ENCODE results near the gene GATA3. TPM values are rescaled to one million over a fixed set of nuclear protein-coding genes. Genes with fewer than 3 reads are reported as not detected.

The GATA3 gene
- total and polyA plus RNA-seq, 2 of the 8 experiments (the other 6 are each of a cell fraction or from before 2014, with no cell fraction given) = 0.02 to 0.43 TPM

- no peak overlapping the region for H3K23ac ChIP-seq (ENCODE audit: insufficient read length)
- H2BK120ac ChIP-seq (replicated peaks; ENCODE audit: low read depth, low read length) = no peak overlapping the region
- no peaks in the 10 kb centered on the region for H3K79me2 ChIP-seq (ENCODE audit: control insufficient read depth in 1 of 2, insufficient read depth in 2 of 2, low read length in 2 of 2)
- no peaks in the 10 kb centered on the region for H3K36me3 ChIP-seq (ENCODE audit: control insufficient read depth in 2 of 4, insufficient read depth in 4 of 4, low read length in 3 of 4)
- H2BK15ac ChIP-seq (ENCODE audit: low read length) = no peak overlapping the region
- no peak for FAIRE-seq
- no peak overlapping the region for H3K56ac ChIP-seq (replicated peaks; ENCODE audit: insufficient read length, low read depth, low read length)
- H3K9ac ChIP-seq (replicated peaks in 1 of 4; ENCODE audit: extremely low read depth in 1 of 4, low read depth in 3 of 4, low read length in 3 of 4) = no peak overlapping the region
- peaks cover 3 to 7% (median 5%) of the 10 kb centered on the region in 4 experiments; a peak in 5 of 7 replicates for H3K4me1 ChIP-seq (replicated peaks in 1 of 4; ENCODE audit: control insufficient read depth in 3 of 4, insufficient read depth in 4 of 4, low read length in 3 of 4)
- no peaks in the 10 kb centered on the region for H3K27me3 ChIP-seq (replicated peaks in 1 of 4; ENCODE audit: control insufficient read depth in 3 of 4, extremely low read depth in 1 of 4, insufficient read depth in 3 of 4, low read length in 3 of 4)
- 87% methylated on average over 3 of the region's 3 CpGs; no CpG with 5 or more reads in 1 of the 2 experiments for WGBS, 2 experiments (ENCODE audit: extremely low coverage in 1 of 2, insufficient coverage in 1 of 2, insufficient read length in 1 of 2, insufficient replicate concordance in 2 of 2, low coverage in 1 of 2, low lambda C conversion rate in 2 of 2, missing lambda C conversion rate in 1 of 2)
- H3K27ac ChIP-seq (ENCODE audit: low read depth, low read length) = no peak overlapping the region
- ChIA-PET POLR2A (ENCODE audit: partially characterized antibody) (no interaction called here), CTCF (ENCODE audit: partially characterized antibody) (interaction anchor here (0.7 kb wide), 1 partner anchor 12 kb away, joined by 4 read pairs; no protein-coding TSS in a partner anchor)
- H4K5ac ChIP-seq (ENCODE audit: insufficient read length, low read depth, low read length) = no peak overlapping the region
- H4K91ac ChIP-seq (replicated peaks; ENCODE audit: insufficient read length, low read length) = no peak overlapping the region
- H3K4me2 ChIP-seq (ENCODE audit: insufficient read depth in 1 of 2, low read depth in 2 of 2, low read length in 2 of 2) = no peak overlapping the region
- H3K18ac ChIP-seq (ENCODE audit: extremely low read depth, low read length) = no peak overlapping the region
- no peak overlapping the region for H2BK5ac ChIP-seq (ENCODE audit: low read depth, low read length)
- H4K8ac ChIP-seq (ENCODE audit: extremely low read depth, insufficient read depth, low read length) = no peak overlapping the region
- H3K4me3 ChIP-seq (ENCODE audit: extremely low read depth in 1 of 4, insufficient read depth in 2 of 4, low read depth in 3 of 4, low read length in 4 of 4) = no peak overlapping the region
- H3K79me1 ChIP-seq (ENCODE audit: low read depth, low read length) = no peaks in the 10 kb centered on the region
- H4K20me1 ChIP-seq (replicated peaks in 1 of 2; ENCODE audit: control insufficient read depth in 1 of 2, insufficient read depth in 2 of 2, low read length in 2 of 2) = no peaks in the 10 kb centered on the region
- no peak for DNase-seq (ENCODE audit: low read depth in 1 of 2, low spot score in 2 of 2)
- H2AFZ ChIP-seq (ENCODE audit: low read length) = no peak overlapping the region
- no peaks in the 10 kb centered on the region for H3K23me2 ChIP-seq (ENCODE audit: low read depth, low read length)
- no peak overlapping the region for H2AK5ac ChIP-seq (ENCODE audit: low read depth, low read length)
- H3K4ac ChIP-seq (replicated peaks; ENCODE audit: insufficient read length, low read depth, low read length) = no peak overlapping the region
- no peak overlapping the region for H3K14ac ChIP-seq (ENCODE audit: insufficient read length)
- no peaks in the 10 kb centered on the region for H3K9me3 ChIP-seq (ENCODE audit: insufficient read depth in 2 of 2, low read depth in 1 of 2, low read length in 1 of 2)
- H2BK12ac ChIP-seq (ENCODE audit: low read depth, low read length) = no peak overlapping the region
- no peak overlapping the region for H2BK20ac ChIP-seq (ENCODE audit: low read length)
- TF ChIP-seq SAP30 (IDR thresholded peaks at IDR 0.05; ENCODE audit: insufficient read depth, insufficient replicate concordance, low read length) (no peak), YY1 (IDR thresholded peaks at IDR 0.05; ENCODE audit: low read depth, low read length) (no peak), BRCA1 (IDR thresholded peaks at IDR 0.05; ENCODE audit: low read depth, low read length) (no peak), CBX8 (IDR thresholded peaks at IDR 0.05; ENCODE audit: borderline replicate concordance, low read depth, low read length) (no peak), SP4 (IDR thresholded peaks at IDR 0.05; ENCODE audit: low read length) (no peak), KDM4A (IDR thresholded peaks at IDR 0.05; ENCODE audit: low read depth, low read length, severe bottlenecking) (no peak), CHD2 (IDR thresholded peaks at IDR 0.05; ENCODE audit: low read length) (no peak), ATF2 (IDR thresholded peaks at IDR 0.05; ENCODE audit: low read length) (no peak), TBP (IDR thresholded peaks at IDR 0.05; ENCODE audit: low read depth, low read length) (no peak), RXRA (IDR thresholded peaks at IDR 0.05; ENCODE audit: insufficient read depth, low read depth, low read length) (no peak), EGR1 (IDR thresholded peaks at IDR 0.05; ENCODE audit: borderline replicate concordance, low read depth, low read length) (no peak), POU5F1 (IDR thresholded peaks at IDR 0.05; ENCODE audit: low read depth, low read length) (no peak), NANOG (IDR thresholded peaks at IDR 0.05; ENCODE audit: insufficient read depth, low read depth, low read length, poor library complexity, severe bottlenecking) (no peak), TEAD4 (IDR thresholded peaks at IDR 0.05; ENCODE audit: low read depth, low read length) (no peak)
Measured at GRCh38 chr10:8104005-8104404, 49.5 kb downstream of the GATA3 start.

Measured in H1 (cell line).